Activated T-cell treated with anti-CD3 and anti-CD28 coated beads for 24 hours (primary cell): ENCODE data around the gene NDUFC2.
"Not testable (repeated sequence)": the region's sequence is repeated elsewhere in the genome, so short reads cannot be mapped to it uniquely, and the experiment has no call there.

Experiments
- DNase-seq: peaks from one replicate; pipeline ENCODE4 v3.0.0-alpha.2; 2020; ENCODE audit warnings: low read depth

NDUFC2 gene

DNA sequence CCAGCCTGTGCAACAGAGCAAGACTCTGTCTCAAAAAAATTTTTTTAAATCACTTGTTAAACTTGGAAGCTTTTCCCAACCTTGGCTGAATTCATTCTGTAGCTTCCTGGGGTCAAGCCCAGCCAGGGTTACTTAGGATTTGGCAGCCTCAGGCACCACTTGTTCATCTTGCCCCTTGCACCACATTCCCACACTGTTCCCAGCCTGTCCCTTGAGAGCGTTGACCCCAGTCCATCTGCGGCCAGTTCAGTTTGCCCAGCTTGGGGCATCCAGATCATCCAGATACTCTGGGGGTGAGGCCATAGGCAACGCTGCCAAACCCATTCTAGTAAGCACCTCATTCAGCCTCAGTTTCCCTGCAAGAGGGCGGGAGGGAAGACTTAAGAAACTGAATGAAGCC is 24.7 kb downstream of the NDUFC2 start:
- no peak for DNase-seq

DNA sequence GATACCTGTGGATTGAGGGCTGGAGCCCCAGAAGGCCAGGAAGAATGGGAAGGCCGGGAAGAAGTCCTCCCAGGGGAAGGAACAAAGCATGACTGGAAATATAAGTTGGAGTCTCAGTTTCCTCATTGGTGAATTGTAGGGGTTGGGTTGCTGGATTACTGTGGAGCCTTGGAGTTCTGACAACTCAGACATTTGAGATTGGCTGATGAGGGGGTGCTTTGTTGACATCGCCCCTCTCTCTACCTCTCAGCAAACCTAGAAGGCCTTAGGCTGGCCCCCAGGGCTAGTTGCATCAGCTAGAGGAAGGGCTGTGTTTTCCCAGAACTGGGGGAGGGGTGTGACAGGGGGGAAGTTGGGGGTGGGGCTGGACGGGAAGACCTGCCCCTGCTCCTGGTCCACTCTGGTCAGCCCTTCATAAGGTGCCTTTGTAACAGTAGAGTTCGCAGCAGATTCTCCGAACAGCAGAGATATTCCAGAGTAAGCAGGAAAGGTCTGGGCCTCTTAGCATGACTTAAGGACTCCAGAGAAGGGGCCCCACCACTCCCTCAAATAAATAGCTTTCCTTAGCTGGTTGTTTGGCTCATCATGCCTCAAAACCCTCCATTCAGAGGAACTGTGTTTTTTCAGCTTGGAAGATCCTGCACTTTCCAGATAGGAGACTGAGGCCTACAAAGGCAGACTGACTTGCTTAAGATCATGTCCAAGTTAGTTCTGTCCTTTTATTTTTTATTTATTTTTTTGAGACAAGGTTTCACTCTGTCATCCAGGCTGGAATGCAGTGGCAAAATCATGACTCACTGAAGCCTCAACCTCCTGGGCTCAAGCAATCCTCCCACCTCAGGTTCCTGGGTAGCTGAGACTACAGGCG is 28.5 kb downstream of the NDUFC2 start:
- DNase-seq = no peak

DNA sequence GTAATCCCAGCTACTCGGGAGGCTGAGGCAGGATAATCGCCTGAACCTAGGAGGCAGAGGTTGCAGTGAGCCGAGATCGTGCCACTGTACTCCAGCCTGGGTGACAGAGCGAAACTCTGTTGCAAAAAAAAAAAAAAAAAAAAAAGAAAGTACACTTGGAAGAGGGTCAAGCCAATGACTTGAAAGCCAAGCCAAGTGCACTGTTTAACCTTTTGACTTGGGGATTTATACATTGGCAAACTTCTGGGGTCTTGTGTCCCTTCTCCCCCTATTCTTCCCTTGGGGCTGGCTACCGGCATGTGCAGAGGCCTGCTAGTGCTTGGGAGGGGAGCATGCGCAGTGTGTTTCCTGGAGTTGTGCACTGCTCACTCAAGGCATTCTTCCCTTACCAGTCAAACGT is 30.3 kb downstream of the NDUFC2 start:
- no peak for DNase-seq

- DNase-seq = no peak
Observed at GRCh38 chr11:78048561-78048960, 31.1 kb downstream of the NDUFC2 start.

DNA sequence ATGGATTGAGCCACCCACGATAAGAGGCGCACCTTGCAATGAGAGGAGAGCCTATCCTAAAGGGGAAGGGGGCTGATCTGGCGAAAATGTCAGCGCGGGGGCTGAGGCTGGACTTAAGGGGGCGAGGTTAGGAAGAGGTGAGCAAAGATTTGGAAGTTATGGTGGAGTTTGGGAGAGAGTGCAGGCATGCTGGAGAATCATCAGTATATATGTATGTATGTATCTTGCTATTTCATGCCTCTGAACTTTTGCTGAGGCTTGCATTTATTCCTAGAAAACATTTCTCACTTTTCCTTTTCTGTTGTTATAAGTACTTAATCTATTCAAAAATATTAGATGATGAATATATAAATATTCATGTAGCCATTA is 33.2 kb downstream of the NDUFC2 start:
- DNase-seq = no peak

DNA sequence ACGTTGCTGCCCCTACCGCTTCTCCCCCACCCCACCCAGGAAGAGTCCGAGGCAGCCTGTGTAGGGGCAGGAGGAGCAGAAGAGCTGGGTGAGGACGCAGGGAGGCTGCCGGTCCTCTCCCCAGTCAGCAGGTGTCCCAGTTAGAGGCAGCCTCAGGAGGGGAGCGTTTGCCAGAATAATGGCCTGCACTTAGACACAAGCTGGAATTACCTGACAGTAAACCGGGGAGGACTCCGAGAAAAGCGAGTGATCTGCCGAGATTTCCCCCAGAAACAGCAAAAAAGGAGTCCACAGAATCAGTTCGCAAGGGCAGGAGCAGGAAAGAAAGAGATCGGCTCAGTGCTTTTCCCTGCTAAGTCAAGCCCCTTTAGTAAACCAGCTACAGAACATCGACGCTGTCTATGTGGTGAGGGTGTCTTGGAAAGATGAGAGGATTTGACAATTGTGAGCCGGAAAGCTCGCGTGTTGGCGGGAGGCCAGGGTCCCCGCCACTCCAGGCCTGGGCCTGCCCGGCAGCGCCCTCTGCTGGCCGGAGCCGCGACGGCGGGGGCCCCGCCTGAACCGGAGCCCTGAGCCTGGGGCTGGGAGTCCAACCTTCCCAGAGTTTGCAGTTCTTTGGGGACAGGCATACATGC is 33.7 kb downstream of the NDUFC2 start:
- DNase-seq = peak; percentile 62

DNA sequence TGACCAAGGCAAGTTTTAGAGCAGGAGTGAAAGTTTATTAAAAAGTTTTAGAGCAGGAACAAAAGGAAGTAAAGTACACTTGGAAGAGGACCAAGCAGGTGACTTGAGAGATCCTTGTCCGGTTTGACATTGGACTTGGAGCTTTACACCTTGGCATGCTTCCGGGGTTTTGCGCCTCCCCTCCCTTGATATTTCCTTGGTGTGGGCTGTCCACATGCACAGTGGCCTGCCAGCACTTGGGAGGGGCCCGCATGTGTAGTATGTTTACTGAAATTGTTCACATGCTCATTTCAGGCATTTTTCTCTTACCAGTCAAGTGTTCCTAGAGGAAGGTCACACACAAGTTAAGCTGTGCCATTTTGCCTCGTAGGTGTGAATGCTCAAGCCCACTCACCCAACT is 35.0 kb downstream of the NDUFC2 start:
- DNase-seq = no peak

GRCh38 chr11:78041843-78042440 is 37.7 kb downstream of the NDUFC2 start:
- DNase-seq = no peak

GRCh38 chr11:78041380-78041719 is 38.3 kb downstream of the NDUFC2 start:
- DNase-seq = not testable (repeated sequence)

- no peak for DNase-seq
Observed at GRCh38 chr11:78040691-78041379, 38.8 kb downstream of the NDUFC2 start.

GRCh38 chr11:78039919-78040671 is 39.6 kb downstream of the NDUFC2 start:
- DNase-seq = no peak

DNA sequence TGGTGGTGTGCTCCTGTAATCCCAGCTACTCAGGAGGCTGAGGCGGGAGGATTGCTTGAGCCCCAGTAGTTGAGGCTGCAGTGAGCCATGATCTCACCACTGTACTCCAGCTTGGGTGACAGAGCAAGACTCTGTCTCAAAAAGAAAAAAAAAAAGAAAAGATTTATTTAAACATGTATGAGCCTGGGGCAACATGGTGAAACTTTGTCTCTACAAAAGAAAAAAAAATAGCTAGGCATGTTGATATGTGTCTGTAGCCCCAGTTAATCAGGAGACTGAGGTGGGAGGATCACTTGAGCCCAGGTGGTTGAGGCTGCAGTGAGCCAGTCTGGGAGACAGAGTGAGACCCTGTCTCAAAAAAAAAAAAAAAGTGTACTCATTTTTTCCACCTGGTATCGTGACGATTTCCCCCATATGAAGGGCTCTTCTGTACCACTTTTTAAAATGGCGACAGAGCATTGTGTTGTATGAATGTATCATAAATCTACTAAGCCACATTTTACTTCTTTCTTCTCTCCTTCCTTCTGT is 40.2 kb downstream of the NDUFC2 start:
- DNase-seq = no peak

GRCh38 chr11:78038697-78039313 is 40.9 kb downstream of the NDUFC2 start:
- no peak for DNase-seq

- DNase-seq = no peak
Observed at GRCh38 chr11:78037825-78038620, 41.6 kb downstream of the NDUFC2 start.

DNA sequence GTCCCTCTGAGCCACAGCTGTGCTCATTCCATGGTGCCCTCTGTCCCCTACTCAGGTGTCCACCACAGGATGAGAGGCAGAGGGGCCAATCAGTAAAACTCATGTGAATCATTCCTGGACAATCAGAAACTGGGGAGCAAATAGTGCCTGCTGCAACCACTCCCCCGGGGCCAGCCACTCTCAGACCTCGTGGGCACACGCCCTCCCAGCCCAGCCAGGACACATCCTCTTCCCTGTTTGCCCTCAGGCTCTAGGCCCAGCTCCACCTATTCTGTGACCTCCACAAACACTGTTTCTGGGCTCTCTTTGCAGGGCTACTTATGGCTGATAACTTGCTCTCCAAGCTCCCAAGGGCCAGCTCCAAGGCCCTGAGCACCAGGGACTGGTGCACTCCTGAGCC is 42.6 kb downstream of the NDUFC2 start:
- no peak for DNase-seq

GRCh38 chr11:78036313-78036712 is 43.3 kb downstream of the NDUFC2 start:
- no peak for DNase-seq

DNA sequence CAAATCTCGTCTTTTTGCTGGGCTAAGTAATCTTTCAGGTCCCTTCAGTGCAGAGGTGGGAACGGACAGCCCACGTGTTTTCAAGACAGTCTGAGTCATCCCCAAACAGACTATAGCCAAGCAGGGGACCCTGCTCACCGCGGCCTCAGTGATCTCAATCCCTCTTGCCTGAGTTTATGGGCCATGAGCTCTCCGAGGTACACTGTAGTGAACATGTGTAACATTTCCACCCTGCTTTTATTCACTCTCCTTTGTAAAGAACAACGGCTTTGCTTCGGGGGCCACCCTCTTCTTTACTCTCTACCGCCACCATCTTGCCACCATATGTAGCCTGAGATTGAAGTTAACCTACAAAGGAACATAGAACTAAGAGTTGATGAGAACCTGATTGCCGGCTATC is 45.0 kb downstream of the NDUFC2 start:
- DNase-seq = no peak

DNA sequence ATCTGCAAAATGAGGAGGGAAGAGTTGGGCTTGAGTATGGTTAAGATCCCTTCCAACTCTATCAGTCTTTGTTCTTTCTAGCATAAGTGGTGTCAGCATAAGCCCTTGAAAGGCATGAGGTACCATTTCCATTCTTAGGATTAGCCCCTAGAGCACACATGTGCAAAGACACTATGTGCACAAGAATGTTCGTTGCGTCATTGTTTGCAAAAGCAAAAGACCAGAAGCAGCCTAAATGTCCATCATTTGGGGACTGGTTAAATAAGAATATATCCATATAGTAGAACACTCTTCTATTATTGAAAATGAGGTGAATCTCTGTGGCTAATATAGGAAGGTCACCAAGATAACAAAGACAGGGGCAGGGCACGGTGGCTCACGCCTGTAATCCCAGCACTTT is 46.6 kb downstream of the NDUFC2 start:
- DNase-seq = no peak

DNA sequence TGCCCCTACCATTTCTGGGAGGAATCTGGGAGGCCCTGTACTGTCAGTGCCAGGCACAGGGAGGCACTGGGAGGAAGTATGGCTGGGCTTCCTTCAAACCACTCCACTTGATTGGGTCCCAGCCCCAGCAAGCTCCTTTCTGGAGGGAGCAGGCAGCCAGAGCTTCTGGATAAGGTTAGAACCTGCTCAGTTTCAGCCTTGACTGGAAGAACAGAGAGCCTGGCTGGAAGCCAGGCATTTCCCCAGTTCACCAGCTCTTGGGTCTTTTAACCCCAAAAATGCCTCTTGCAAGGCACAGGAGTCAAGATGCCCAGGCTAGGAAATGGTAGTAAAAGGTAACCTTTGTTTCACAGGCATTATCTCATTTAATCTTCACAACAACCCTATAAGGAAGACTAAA is 47.6 kb downstream of the NDUFC2 start:
- DNase-seq = no peak

DNA sequence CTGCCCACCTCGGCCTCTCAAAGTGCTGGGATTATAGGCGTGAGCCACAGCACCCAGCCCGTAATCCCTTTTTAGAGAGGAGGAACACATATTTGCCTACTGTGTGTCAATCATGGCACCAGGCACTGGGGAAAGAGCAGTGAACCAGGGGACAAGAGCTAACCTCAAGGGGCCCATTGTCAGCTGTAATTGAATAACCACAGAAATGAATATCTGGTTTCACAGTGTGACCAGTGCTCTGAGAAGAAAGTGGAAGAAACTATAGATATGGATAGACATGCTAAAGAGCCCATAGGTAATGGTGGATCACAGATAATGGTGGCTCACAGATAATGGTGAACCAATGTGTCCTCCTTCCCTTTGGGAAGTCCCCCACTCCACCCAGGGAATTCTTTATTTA is 48.0 kb downstream of the NDUFC2 start:
- DNase-seq = no peak
